Fibroblast of lung (primary cell): ENCODE results near the gene GRIN3B. TPM values are rescaled to one million over a fixed set of nuclear protein-coding genes. Genes with fewer than 3 reads are reported as not detected.
A peak's percentile ranks its signal among the peaks of the same experiment; 100 is the strongest.
"Not testable (repeated sequence)": the region's sequence is repeated elsewhere in the genome, so short reads cannot be mapped to it uniquely, and the experiment has no call there.

ENCODE experiments used
- DNase-seq, 2 donors: peaks; one replicate each; pipeline versions ENCODE4 v3.0.0 to v3.0.0-alpha.2; 2010; ENCODE audit warnings: low read depth in 2 of 2
- H2AFZ ChIP-seq: 2 replicates; pipeline ENCODE4 v1.5.1; 2012; ENCODE audit warnings: low read length, control low read depth, inconsistent platforms
- H3K27ac ChIP-seq: 2 replicates; pipeline ENCODE4 v1.5.1; 2011; ENCODE audit warnings: low read length, control low read depth; ENCODE audit not compliant: insufficient read depth
- H3K27me3 ChIP-seq: 2 replicates; pipeline ENCODE4 v1.5.1; 2011; ENCODE audit warnings: mild to moderate bottlenecking, low read length; ENCODE audit not compliant: control insufficient read depth, insufficient read depth
- H3K36me3 ChIP-seq: 2 replicates; pipeline ENCODE4 v1.5.1; 2011; ENCODE audit warnings: low read length; ENCODE audit not compliant: control insufficient read depth, insufficient read depth
- H3K4me1 ChIP-seq: 2 replicates; pipeline ENCODE4 v1.5.1; 2011; ENCODE audit warnings: low read length; ENCODE audit not compliant: control insufficient read depth, insufficient read depth; ENCODE audit errors: extremely low read depth
- H3K4me2 ChIP-seq: 2 replicates; pipeline ENCODE4 v1.5.1; 2011; ENCODE audit warnings: low read length, control low read depth; ENCODE audit not compliant: insufficient read depth; ENCODE audit errors: extremely low read depth
- H3K4me3 ChIP-seq, 4 experiments: fragments of 200-600 bp in 1 of 4; sonication (generic) in 1 of 4; replicated peaks in 1 of 4; 2 replicates each; pipeline ENCODE4 v1.5.1; 2011 to 2016; ENCODE audit warnings: low read length in 4 of 4, low read depth in 3 of 4, mild to moderate bottlenecking in 3 of 4, control low read depth in 2 of 4, inconsistent platforms in 1 of 4, mixed read lengths in 1 of 4; ENCODE audit not compliant: insufficient read depth in 1 of 4; ENCODE audit errors: control extremely low read depth in 1 of 4
- H3K79me2 ChIP-seq: 2 replicates; pipeline ENCODE4 v1.5.1; 2012; ENCODE audit warnings: mild to moderate bottlenecking, low read length, inconsistent platforms; ENCODE audit not compliant: control insufficient read depth, insufficient read depth
- H3K9ac ChIP-seq: 2 replicates; pipeline ENCODE4 v1.5.1; 2011; ENCODE audit warnings: mild to moderate bottlenecking, low read length, control low read depth; ENCODE audit not compliant: insufficient read depth
- H3K9me3 ChIP-seq: 2 replicates; pipeline ENCODE4 v1.5.1; 2012; ENCODE audit warnings: low read depth, low read length; ENCODE audit not compliant: control insufficient read depth, insufficient read depth
- H4K20me1 ChIP-seq: 2 replicates; pipeline ENCODE4 v1.5.1; 2011; ENCODE audit warnings: low read length; ENCODE audit not compliant: control insufficient read depth, insufficient read depth; ENCODE audit errors: extremely low read depth
- EZH2 ChIP-seq: IDR thresholded peaks from 2 replicates; pipeline ENCODE4 v1.5.1; 2012; ENCODE audit warnings: low read length, control low read depth, mild to moderate bottlenecking; ENCODE audit errors: missing control alignments
- polyA plus RNA-seq, 2 donors: library from polyadenylated mRNA; depleted of rRNA in 1 of 2; stranded (reverse) in 1 of 2; unstranded in 1 of 2; fragments of >200 nt; gene quantifications; 2 replicates each; pipeline ENCODE4 v1.2.1, GENCODE V29; 2011 to 2012; ENCODE audit warnings: missing spikeins in 1 of 2
- total RNA-seq: library from RNA; depleted of rRNA; stranded (reverse); fragments of >200 nt; gene quantifications from 2 replicates; pipeline ENCODE4 v1.2.1, GENCODE V29; 2014
- TF ChIP-seq, protein P1 (sequence below), 2 donors: IDR thresholded peaks in 1 of 2; conservative IDR thresholded peaks in 1 of 2; 1 replicate in 1 of 2; 2 replicates in 1 of 2; pipeline ENCODE4 v1.5.1; 2011 to 2012; ENCODE audit warnings: low read length in 2 of 2, control low read depth in 1 of 2, inconsistent platforms in 1 of 2, low read depth in 1 of 2, mild to moderate bottlenecking in 1 of 2

GRIN3B gene
- total and polyA plus RNA-seq, 2 donors (not counting 1 experiment from before 2014, with no cell fraction given): 0.12 to 0.66 TPM

GRCh38 chr19:955803-956765, 44.1 kb upstream of the GRIN3B start:
- no peak for DNase-seq
- Histone ChIP-seq H3K36me3 (no peaks in the 10 kb centered on the region), H3K4me2 (no peak overlapping the region), H3K4me3 (no peak overlapping the region), H4K20me1 (no peaks in the 10 kb centered on the region), H3K79me2 (peaks cover 16% of the 10 kb centered on the region), H3K9ac (no peak overlapping the region), H2AFZ (no peak overlapping the region), H3K9me3 (no peaks in the 10 kb centered on the region), H3K27me3 (no peaks in the 10 kb centered on the region), H3K27ac (no peak overlapping the region), H3K4me1 (peaks cover 6% of the 10 kb centered on the region)
- TF ChIP-seq, protein P1, sequence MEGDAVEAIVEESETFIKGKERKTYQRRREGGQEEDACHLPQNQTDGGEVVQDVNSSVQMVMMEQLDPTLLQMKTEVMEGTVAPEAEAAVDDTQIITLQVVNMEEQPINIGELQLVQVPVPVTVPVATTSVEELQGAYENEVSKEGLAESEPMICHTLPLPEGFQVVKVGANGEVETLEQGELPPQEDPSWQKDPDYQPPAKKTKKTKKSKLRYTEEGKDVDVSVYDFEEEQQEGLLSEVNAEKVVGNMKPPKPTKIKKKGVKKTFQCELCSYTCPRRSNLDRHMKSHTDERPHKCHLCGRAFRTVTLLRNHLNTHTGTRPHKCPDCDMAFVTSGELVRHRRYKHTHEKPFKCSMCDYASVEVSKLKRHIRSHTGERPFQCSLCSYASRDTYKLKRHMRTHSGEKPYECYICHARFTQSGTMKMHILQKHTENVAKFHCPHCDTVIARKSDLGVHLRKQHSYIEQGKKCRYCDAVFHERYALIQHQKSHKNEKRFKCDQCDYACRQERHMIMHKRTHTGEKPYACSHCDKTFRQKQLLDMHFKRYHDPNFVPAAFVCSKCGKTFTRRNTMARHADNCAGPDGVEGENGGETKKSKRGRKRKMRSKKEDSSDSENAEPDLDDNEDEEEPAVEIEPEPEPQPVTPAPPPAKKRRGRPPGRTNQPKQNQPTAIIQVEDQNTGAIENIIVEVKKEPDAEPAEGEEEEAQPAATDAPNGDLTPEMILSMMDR (conservative IDR thresholded peaks at IDR 0.05 in 1 of 2, IDR thresholded peaks at IDR 0.05 in 1 of 2; ENCODE audit: low read depth in 1 of 2, low read length in 2 of 2): no peak
- no peak for TF ChIP-seq EZH2

DNA sequence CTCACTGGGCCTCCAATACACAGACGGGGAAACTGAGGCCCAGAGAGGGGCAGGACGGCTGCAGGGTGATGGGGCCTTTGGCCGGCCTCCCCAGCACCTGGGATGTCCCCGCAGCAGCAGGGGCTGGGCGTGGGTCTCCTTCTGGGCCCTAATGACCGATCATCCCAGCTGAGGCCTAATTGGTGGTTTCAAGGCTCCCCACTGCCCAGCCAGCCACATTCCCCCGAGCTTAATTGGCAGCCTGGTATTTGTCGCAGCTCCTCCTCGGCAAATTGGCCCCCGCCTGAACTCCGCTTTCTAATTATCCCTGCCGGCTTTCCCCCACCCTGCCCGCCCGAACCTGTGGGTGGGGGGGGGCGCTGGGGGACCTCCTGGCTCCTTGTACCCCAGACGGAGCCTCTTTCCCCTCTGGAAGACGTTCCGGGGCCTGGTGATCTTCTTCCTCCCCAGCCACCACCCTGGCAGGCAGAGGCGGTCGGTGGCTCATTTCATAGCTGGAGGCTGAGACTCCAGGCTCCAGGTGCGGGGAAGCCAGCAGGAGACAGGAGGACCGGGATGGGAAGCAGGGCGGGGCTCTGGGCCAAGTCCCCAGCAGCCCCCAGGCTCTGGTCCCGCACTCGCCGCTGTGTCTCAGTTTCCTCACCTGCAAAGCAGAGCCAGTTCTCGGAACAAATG, 43.3 kb upstream of the GRIN3B start:
- no peak overlapping the region for H3K4me2 ChIP-seq
- no peak overlapping the region for H3K9ac ChIP-seq
- H3K4me1 ChIP-seq: peaks cover 7% of the 10 kb centered on the region
- TF ChIP-seq EZH2: no peak
- TF ChIP-seq, protein P1 (conservative IDR thresholded peaks at IDR 0.05 in 1 of 2, IDR thresholded peaks at IDR 0.05 in 1 of 2; ENCODE audit: low read depth in 1 of 2, low read length in 2 of 2): no peak
- peaks cover 16% of the 10 kb centered on the region for H3K79me2 ChIP-seq
- no peak overlapping the region for H3K4me3 ChIP-seq
- H3K27me3 ChIP-seq: no peaks in the 10 kb centered on the region
- no peak overlapping the region for H2AFZ ChIP-seq
- H4K20me1 ChIP-seq: no peaks in the 10 kb centered on the region
- DNase-seq: peak; percentile 21 to 65
- peaks cover under 1% of the 10 kb centered on the region for H3K36me3 ChIP-seq
- H3K9me3 ChIP-seq: no peaks in the 10 kb centered on the region
- no peak overlapping the region for H3K27ac ChIP-seq

DNA sequence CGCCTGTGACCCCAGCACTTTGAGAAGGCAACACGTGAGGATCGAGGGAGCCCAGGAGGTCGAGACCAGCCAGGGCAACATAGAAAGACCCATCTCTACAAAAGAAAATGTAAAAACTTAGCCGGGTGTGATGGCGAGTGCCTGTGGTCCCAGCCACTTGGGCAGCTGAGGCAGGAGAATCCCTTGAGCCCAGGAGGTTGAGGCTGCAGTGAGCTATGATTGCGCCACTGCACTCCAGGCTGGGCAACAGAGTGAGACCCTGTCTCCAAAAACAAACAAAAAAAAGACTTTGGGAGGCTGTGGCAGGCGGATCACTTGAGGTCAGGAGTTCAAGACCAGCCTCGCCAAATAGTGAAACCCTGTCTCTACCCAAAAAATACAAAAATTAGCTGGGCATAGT, 42.6 kb upstream of the GRIN3B start:
- H4K20me1 ChIP-seq, H3K4me1 ChIP-seq, H2AFZ ChIP-seq, H3K9me3 ChIP-seq, H3K9ac ChIP-seq, H3K27ac ChIP-seq, H3K4me2 ChIP-seq, H3K36me3 ChIP-seq, H3K4me3 ChIP-seq, H3K27me3 ChIP-seq, DNase-seq: not testable (repeated sequence)
- H3K79me2 ChIP-seq: peaks cover 14% of the 10 kb centered on the region
